ENCODE measurements around the gene UACA. TPM values are rescaled to one million over a fixed set of nuclear protein-coding genes. Genes with fewer than 3 reads are reported as not detected.

Gene UACA
- total RNA-seq, 1 donor from 2014 or later = 39.9 TPM

GRCh38 chr15:70610541-70610940 lies 152.8 kb downstream of the UACA start:
- intact Hi-C loops (cut with DNase I) = no loop called here
- TF ChIP-seq CTCF (IDR thresholded peaks at IDR 0.05) = no peak

GRCh38 chr15:70609889-70610288 lies 153.5 kb downstream of the UACA start:
- H3K36me3 ChIP-seq = no peaks in the 10 kb centered on the region
- DNase-seq (no peak), ATAC-seq (no peak)
- H3K4me1 ChIP-seq = peaks cover 9% of the 10 kb centered on the region
- intact Hi-C loops (cut with DNase I) = no loop called here
- H3K9me3 ChIP-seq = no peaks in the 10 kb centered on the region
- H3K27ac ChIP-seq = no peak overlapping the region
- TF ChIP-seq CTCF (IDR thresholded peaks at IDR 0.05) = no peak
- H3K27me3 ChIP-seq = no peaks in the 10 kb centered on the region
- no peak overlapping the region for H3K4me3 ChIP-seq

More at GRCh38 chr15:70610541-70610940, 152.8 kb downstream of the UACA start:
- peaks cover 3% of the 10 kb centered on the region for H3K4me1 ChIP-seq
- no peak for DNase-seq
- no peaks in the 10 kb centered on the region for H3K9me3 ChIP-seq
- H3K27me3 ChIP-seq = no peaks in the 10 kb centered on the region
- no peak overlapping the region for H3K27ac ChIP-seq
- ATAC-seq = no peak
- no peaks in the 10 kb centered on the region for H3K36me3 ChIP-seq
- no peak overlapping the region for H3K4me3 ChIP-seq

- intact Hi-C loops (cut with DNase I) = no loop called here
- no peak for TF ChIP-seq CTCF (IDR thresholded peaks at IDR 0.05)
- no peak for ATAC-seq
Observed at GRCh38 chr15:70608144-70608543, 155.2 kb downstream of the UACA start.

GRCh38 chr15:70605606-70606410 lies 157.6 kb downstream of the UACA start:
- intact Hi-C loops (cut with DNase I) = no loop called here
- H3K4me3 ChIP-seq = no peak overlapping the region
- peaks cover 11% of the 10 kb centered on the region for H3K4me1 ChIP-seq
- H3K9me3 ChIP-seq = no peaks in the 10 kb centered on the region
- no peaks in the 10 kb centered on the region for H3K27me3 ChIP-seq
- no peak for DNase-seq
- no peak for TF ChIP-seq CTCF (IDR thresholded peaks at IDR 0.05)
- H3K27ac ChIP-seq = peak overlapping the region; percentile 62
- no peaks in the 10 kb centered on the region for H3K36me3 ChIP-seq
- ATAC-seq = peak; percentile 67

More at GRCh38 chr15:70608144-70608543, 155.2 kb downstream of the UACA start:
- H3K9me3 ChIP-seq = no peaks in the 10 kb centered on the region
- H3K27me3 ChIP-seq = no peaks in the 10 kb centered on the region
- H3K36me3 ChIP-seq = no peaks in the 10 kb centered on the region
- DNase-seq = no peak
- no peak overlapping the region for H3K4me3 ChIP-seq
- peaks cover 11% of the 10 kb centered on the region for H3K4me1 ChIP-seq
- H3K27ac ChIP-seq = no peak overlapping the region

- Histone ChIP-seq H3K4me1 (peaks cover 11% of the 10 kb centered on the region), H3K4me3 (no peak overlapping the region), H3K36me3 (no peaks in the 10 kb centered on the region), H3K27ac (peak overlapping the region; percentile 62), H3K9me3 (peaks cover 4% of the 10 kb centered on the region), H3K27me3 (no peaks in the 10 kb centered on the region)
- DNase-seq (no peak), ATAC-seq (no peak)
- TF ChIP-seq CTCF (IDR thresholded peaks at IDR 0.05) = no peak
- intact Hi-C loops (cut with DNase I) = no loop called here
Observed at GRCh38 chr15:70604666-70605315, 158.6 kb downstream of the UACA start.

Other genes starting within 250 kb of the UACA start
- gene LARP6, start 90.6 kb upstream of the UACA start, total RNA-seq = 6.2 TPM
- gene THAP10, start 128.9 kb upstream of the UACA start, total RNA-seq = 1.5 TPM
- gene LRRC49, start 129.3 kb upstream of the UACA start, total RNA-seq = 4.3 TPM

Measured in upper lobe of right lung (tissue), 1 donor.